BLaER1 (cell line): ENCODE results near the gene DEXI.

ENCODE experiments used
- H3K27ac ChIP-seq: shearing (Covaris generic); formaldehyde crosslinking; 2 replicates; pipeline ENCODE4 v1.8.1; 2022
- H3K27me3 ChIP-seq: shearing (Covaris generic); formaldehyde crosslinking; 2 replicates; pipeline ENCODE4 v1.8.1; 2022
- H3K36me3 ChIP-seq: shearing (Covaris generic); formaldehyde crosslinking; 2 replicates; pipeline ENCODE4 v1.8.1; 2022
- H3K4me1 ChIP-seq: shearing (Covaris generic); formaldehyde crosslinking; 2 replicates; pipeline ENCODE4 v1.8.1; 2022
- H3K4me2 ChIP-seq: shearing (Covaris generic); formaldehyde crosslinking; 2 replicates; pipeline ENCODE4 v1.8.1; 2022
- H3K4me3 ChIP-seq: shearing (Covaris generic); formaldehyde crosslinking; 2 replicates; pipeline ENCODE4 v1.8.1; 2022
- H3K9ac ChIP-seq: shearing (Covaris generic); formaldehyde crosslinking; 2 replicates; pipeline ENCODE4 v1.8.1; 2022
- H3K9me3 ChIP-seq: shearing (Covaris generic); formaldehyde crosslinking; 2 replicates; pipeline ENCODE4 v1.8.1; 2022
- H4K20me1 ChIP-seq: shearing (Covaris generic); formaldehyde crosslinking; 2 replicates; pipeline ENCODE4 v1.8.1; 2022
- Cebpa-rat ChIP-seq: shearing (Covaris generic); IDR thresholded peaks from 2 replicates; pipeline ENCODE4 v1.8.1; 2022

DEXI gene

DNA sequence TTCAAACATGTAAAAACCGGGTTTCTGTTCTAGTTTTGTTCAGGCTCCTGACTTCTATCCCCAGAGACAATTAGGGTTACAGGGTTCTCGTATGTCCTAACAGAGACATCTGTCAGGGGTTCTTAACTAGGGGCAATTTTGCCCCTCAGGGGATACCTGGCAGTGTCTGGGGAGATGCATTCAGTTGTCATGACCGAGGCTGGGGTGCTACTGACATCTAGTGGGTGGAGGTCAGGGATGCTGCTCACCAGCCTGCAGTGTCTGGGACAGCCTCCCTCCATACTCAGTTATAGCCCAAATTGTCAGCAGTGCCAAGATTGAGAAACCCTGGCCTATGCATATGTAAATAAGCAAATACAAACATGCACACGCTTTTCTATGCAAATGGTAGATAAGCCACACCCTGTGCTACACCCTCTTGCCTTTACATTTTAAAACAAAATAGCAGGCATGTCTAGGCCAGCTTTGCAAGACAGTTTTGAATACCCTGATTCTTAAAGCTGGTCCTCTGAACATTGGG, 39.5 kb upstream of the DEXI start:
- peaks cover 33% of the 10 kb centered on the region for H3K4me1 ChIP-seq
- no peak for TF ChIP-seq Cebpa-rat
- H3K27me3 ChIP-seq: no peaks in the 10 kb centered on the region
- peaks cover 75% of the 10 kb centered on the region for H3K36me3 ChIP-seq
- peak overlapping the region; percentile 49; the same call in 1 of the 2 replicates for H3K27ac ChIP-seq
- no peak overlapping the region for H3K4me3 ChIP-seq
- no peak overlapping the region for H3K9ac ChIP-seq
- H4K20me1 ChIP-seq: no peaks in the 10 kb centered on the region; the same call in 1 of the 2 replicates
- H3K9me3 ChIP-seq: no peaks in the 10 kb centered on the region
- peak overlapping the region; percentile 77 for H3K4me2 ChIP-seq

DNA sequence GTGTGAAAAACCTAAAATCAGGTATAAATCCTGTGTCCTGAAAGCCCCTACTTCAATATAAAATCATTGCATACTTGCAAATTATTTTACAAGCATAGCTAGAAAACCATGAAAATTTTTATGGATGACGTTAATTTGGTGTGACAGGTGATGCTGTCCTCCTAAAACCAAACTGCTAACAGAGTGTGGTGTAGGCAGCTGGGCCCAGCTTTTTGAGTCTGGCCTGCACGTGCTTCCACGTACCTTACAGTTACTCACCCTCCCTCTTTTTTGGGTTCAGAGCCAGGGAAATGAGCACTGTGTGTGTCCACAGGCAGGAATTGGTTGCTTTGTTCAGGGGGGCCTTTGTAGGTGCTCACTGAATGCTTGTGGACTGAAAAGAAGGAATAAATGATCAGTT, 38.5 kb upstream of the DEXI start:
- no peaks in the 10 kb centered on the region for H3K9me3 ChIP-seq
- no peak overlapping the region for H3K27ac ChIP-seq
- peaks cover 32% of the 10 kb centered on the region for H3K4me1 ChIP-seq
- no peak overlapping the region for H3K4me2 ChIP-seq
- H3K4me3 ChIP-seq: no peak overlapping the region
- H3K36me3 ChIP-seq: peaks cover 74% of the 10 kb centered on the region
- H3K27me3 ChIP-seq: no peaks in the 10 kb centered on the region
- no peak overlapping the region for H3K9ac ChIP-seq
- no peaks in the 10 kb centered on the region; the same call in 1 of the 2 replicates for H4K20me1 ChIP-seq
- TF ChIP-seq Cebpa-rat: no peak

DNA sequence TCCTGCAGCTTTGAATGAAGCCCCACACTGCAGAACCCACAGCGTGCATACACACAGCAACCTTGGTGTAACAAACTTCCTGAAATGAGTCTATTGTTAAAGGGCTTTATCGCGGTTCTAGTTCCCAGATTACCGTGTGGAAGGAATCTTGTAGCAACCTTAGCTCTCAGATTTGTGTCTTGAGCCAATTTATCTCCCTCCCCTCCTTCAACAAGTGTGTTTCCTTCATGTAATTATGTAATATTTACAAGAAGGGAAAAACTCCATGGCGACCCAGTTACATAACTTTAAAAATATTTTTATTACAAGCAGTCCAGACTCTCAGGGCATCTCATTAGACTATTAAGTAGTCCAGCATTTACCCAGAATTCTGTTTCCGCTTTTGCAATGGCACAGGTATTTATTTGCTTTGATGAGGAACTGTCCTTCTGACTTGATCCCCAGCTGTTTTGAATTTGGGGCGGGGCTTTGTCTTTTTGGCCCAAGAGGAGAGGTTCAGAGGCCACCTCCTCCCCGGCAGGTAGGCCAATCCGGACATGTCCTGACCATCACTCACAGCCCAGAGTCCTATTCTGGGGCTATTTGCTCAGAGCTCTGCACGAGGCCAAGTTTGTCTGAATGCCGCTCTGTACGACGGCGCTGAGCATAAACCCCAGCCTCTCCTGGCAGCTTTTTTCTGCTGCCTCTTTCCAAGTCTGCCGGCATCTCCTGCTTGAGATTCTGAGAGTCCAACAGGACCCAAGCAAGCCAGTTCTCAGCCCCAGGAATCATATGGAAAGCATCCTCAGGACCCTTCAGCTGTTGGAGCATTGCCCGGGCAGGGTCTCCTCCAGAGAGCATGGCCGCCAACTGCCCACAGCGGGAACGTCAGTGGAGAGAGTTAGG, 37.7 kb upstream of the DEXI start:
- Histone ChIP-seq H3K9ac (no peak overlapping the region), H3K4me3 (no peak overlapping the region), H4K20me1 (no peaks in the 10 kb centered on the region; the same call in 1 of the 2 replicates), H3K4me2 (no peak overlapping the region), H3K27ac (no peak overlapping the region), H3K27me3 (no peaks in the 10 kb centered on the region), H3K36me3 (peaks cover 83% of the 10 kb centered on the region), H3K4me1 (peaks cover 25% of the 10 kb centered on the region), H3K9me3 (no peaks in the 10 kb centered on the region)
- no peak for TF ChIP-seq Cebpa-rat

DNA sequence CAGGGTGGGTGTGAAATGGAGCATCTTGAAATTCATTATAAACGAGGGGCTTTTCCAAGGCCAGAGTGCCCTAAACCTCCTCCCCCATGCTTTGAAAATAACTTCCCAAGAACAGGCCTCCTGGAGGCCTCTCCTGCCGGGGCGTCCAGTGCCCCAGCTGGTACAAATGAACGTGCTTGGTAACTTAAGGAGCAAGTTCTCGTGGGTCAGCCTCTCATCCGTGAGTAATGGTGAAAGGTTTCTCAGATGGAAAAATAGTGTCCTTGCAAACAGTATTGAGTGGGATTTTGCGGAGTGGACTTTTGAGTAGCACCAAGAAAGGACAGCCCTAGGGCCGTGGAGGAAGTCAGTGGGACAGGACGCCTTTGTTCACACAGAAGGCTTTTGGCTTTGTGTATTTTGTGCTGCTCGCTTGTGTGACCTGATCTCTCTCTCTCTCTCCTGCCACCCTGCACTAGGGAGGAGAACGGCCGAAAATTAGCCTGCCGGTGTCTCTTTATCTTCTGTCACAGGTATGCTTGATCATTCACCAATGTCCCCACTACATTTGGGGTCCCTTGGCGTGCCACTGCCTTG, 36.7 kb upstream of the DEXI start:
- no peaks in the 10 kb centered on the region for H3K27me3 ChIP-seq
- no peak overlapping the region for H3K27ac ChIP-seq
- H3K9me3 ChIP-seq: no peaks in the 10 kb centered on the region
- no peak overlapping the region for H3K4me3 ChIP-seq
- H4K20me1 ChIP-seq: no peaks in the 10 kb centered on the region
- H3K36me3 ChIP-seq: peaks cover 84% of the 10 kb centered on the region
- no peak overlapping the region for H3K9ac ChIP-seq
- peaks cover 25% of the 10 kb centered on the region for H3K4me1 ChIP-seq
- no peak overlapping the region for H3K4me2 ChIP-seq
- no peak for TF ChIP-seq Cebpa-rat

DNA sequence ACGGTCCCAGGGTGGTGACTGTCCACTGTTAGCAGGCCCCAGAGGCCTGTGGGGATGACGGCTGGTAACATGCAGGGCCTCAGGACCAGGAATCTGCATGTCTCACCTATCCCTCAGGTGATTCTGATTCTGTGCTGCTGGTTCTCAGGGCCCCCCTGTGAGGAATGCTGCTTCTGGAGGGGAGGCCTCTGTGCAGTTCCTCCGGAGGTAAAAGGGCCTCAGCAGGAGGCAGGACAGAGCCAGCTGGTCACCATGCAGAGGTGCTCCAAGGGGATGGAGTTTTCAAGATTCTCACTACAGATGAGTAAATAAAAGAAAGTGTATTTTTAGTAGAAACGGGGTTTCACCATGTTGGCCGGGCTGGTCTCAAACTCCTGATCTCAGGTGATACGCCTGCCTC, 35.9 kb upstream of the DEXI start:
- Histone ChIP-seq H3K27ac (no peak overlapping the region), H4K20me1 (no peaks in the 10 kb centered on the region), H3K36me3 (peaks cover 85% of the 10 kb centered on the region), H3K4me3 (no peak overlapping the region), H3K4me1 (peaks cover 26% of the 10 kb centered on the region), H3K9ac (no peak overlapping the region), H3K4me2 (no peak overlapping the region), H3K9me3 (no peaks in the 10 kb centered on the region), H3K27me3 (no peaks in the 10 kb centered on the region)
- TF ChIP-seq Cebpa-rat: no peak

DNA sequence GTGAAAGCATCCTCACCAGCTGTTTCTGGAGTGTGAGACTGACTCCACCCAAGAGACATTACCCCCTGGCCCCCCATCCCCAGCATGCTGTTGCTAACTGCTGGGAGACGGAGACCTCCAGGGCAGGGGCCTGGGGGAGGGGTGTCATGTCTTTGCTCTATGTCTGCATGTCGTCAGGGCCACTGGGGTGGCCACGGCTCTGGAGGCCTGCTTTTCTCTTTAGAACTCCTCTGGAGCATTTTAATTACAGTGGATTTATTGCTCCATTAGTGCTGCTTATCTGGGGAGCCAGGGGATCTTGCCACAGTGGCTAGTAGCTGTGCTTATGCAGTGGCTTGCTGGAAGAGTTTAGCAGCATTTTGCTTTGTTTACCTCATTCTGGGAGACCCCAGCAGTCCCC, 34.4 kb upstream of the DEXI start:
- Histone ChIP-seq H3K27ac (no peak overlapping the region; the same call in 1 of the 2 replicates), H3K36me3 (peaks cover 93% of the 10 kb centered on the region)

DNA sequence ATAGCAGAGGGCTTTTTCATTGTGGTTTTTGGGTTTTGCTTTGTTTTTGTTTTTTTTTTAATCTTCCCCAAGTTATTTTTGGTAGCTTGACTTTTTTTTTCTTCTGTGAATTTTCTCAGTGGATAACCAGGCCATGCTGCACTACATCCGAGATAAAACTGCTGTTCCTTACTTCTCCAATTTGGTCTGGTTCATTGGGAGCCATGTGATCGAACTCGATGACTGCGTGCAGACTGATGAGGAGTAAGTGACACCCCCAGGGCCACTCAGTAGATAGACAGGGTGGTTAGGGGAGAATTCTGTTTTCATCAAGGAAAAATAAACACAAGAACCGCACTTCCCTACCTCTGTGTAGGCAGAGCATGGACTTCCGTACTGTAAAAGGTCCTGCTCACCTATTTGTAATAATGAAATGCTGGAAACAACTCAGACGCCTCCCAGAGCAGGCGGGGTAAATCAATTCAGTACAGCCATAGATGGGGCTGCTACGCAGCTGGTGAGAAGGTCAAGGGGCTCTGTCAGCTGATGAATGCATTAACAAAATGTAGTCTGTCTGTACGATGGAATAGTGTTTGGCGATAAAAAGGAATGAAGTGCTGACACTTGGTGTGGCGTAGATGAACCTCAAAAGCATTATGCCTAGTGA, 30.7 kb upstream of the DEXI start:
- no peak for TF ChIP-seq Cebpa-rat

More for the DNA sequence above, 34.4 kb upstream of the DEXI start:
- no peak for TF ChIP-seq Cebpa-rat
- H3K27me3 ChIP-seq: no peaks in the 10 kb centered on the region
- no peak overlapping the region for H3K4me2 ChIP-seq
- peaks cover 26% of the 10 kb centered on the region for H3K4me1 ChIP-seq
- no peaks in the 10 kb centered on the region for H4K20me1 ChIP-seq
- H3K4me3 ChIP-seq: no peak overlapping the region
- H3K9ac ChIP-seq: no peak overlapping the region
- no peaks in the 10 kb centered on the region for H3K9me3 ChIP-seq

DNA sequence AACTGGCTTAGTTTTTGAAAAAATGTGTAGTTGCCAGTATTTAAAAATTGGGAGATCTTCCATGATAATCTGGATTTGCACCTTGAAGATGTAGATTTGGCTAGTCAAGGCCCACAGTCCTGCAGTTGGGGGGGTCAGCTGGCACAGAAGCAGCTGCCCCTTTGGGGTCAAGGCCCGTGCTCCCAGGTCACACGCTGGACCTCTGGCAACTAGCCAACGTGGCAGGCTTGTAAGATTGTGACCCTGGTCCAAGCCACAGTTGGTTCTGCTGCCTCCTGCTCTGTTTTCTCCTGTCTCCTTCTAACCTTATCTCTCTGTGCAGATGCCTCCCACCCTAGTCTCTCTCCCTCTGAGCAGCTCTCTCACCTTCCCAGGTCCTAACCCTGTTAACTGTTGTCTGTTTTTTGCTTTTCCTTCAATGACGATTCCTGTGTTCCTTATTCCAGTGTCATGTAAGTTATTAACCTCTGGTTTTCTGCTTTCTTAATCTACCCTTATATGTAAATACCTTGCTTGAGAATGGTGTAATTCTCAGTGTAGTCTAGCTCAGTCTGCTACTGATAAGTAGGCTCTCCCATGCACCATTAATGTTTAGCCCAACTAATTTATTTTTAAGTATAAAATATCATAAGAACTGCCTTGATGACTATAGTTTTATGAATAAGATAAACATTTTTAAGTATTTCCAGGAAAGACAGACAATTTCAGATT, 30.0 kb upstream of the DEXI start:
- H3K9me3 ChIP-seq: no peaks in the 10 kb centered on the region
- no peaks in the 10 kb centered on the region for H3K27me3 ChIP-seq
- H3K4me2 ChIP-seq: no peak overlapping the region
- no peak overlapping the region for H3K27ac ChIP-seq
- H3K4me1 ChIP-seq: peaks cover 20% of the 10 kb centered on the region; the same call in 1 of the 2 replicates
- TF ChIP-seq Cebpa-rat: no peak
- H3K36me3 ChIP-seq: peaks cover 87% of the 10 kb centered on the region
- H3K9ac ChIP-seq: no peak overlapping the region; the same call in 1 of the 2 replicates
- no peak overlapping the region for H3K4me3 ChIP-seq
- 0 out of 2 replicates have a peak, but pooled peaks cover 11% of the 10 kb centered on the region for H4K20me1 ChIP-seq

More for the DNA sequence above, 30.7 kb upstream of the DEXI start:
- Histone ChIP-seq H3K4me3 (no peak overlapping the region), H3K9ac (0 out of 2 replicates have a peak overlapping the region, but pooled peaks have one; percentile 29), H3K27ac (no peak overlapping the region), H3K27me3 (no peaks in the 10 kb centered on the region), H3K9me3 (no peaks in the 10 kb centered on the region), H4K20me1 (0 out of 2 replicates have a peak, but pooled peaks cover 7% of the 10 kb centered on the region), H3K4me2 (no peak overlapping the region), H3K4me1 (peaks cover 20% of the 10 kb centered on the region; the same call in 1 of the 2 replicates), H3K36me3 (peaks cover 87% of the 10 kb centered on the region)

DNA sequence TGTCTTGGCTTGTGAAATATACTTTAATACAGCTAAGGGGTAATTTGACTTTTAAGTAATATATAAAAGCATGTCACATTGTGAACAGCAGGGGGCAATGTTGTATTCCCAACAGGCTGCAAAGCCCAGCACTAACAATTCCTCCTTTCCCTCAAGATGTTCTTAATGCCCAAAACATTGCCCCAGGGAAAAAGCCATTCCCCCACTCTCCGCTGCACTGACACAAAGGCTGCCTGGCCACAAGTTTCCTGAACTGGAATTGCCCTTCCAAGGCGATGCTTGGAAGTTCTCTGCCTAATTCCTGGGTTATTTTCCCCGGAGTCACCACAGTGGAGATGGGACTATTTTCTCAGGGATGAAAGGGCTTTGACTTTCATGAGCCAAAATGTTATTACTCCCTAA, 29.3 kb upstream of the DEXI start:
- Histone ChIP-seq H3K9ac (no peak overlapping the region), H3K27ac (no peak overlapping the region)

More for the DNA sequence above, 29.3 kb upstream of the DEXI start:
- peaks cover 20% of the 10 kb centered on the region; the same call in 1 of the 2 replicates for H3K4me1 ChIP-seq
- H3K4me2 ChIP-seq: no peak overlapping the region
- no peak overlapping the region for H3K4me3 ChIP-seq
- TF ChIP-seq Cebpa-rat: no peak
- peaks cover 87% of the 10 kb centered on the region for H3K36me3 ChIP-seq
- H4K20me1 ChIP-seq: 0 out of 2 replicates have a peak, but pooled peaks cover 13% of the 10 kb centered on the region
- H3K9me3 ChIP-seq: no peaks in the 10 kb centered on the region
- H3K27me3 ChIP-seq: no peaks in the 10 kb centered on the region
